IPS DF 19.7 (cell line): ENCODE measurements around the gene KLRF2.
"Not testable (repeated sequence)": the region's sequence is repeated elsewhere in the genome, so short reads cannot be mapped to it uniquely, and the experiment has no call there.

Experiments
- DNase-seq: peaks from one replicate; pipeline ENCODE4 v3.0.0-alpha.2; 2013; ENCODE audit warnings: low read depth, low spot score

The KLRF2 gene

GRCh38 chr12:9881246-9881645 lies at the start of gene KLRF2:
KLRF2 (plus strand) TSS chr12:9881489; CDS start chr12:9881596, 107 bp downstream.
- no peak for DNase-seq

- no peak for DNase-seq
Observed at GRCh38 chr12:9831720-9832119, 49.6 kb upstream of the KLRF2 start.

DNA sequence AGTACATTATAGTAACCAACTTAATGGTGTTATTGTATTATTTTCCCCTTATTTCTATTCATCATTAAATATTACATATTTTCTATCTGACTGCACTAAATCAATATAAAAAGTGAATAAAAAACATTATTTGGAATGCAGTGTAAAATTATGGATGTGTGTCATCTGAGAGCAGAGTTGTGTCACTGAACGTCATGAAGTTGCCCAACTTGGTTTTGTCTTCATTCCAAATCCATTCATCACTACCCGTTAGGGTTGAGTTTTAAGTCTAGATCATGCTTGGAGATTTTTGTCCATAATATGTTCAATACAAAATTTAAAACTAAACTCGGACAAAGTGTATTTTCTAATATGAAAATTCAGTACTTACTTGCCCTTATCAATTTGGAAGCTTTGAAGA lies 37.9 kb upstream of the KLRF2 start:
- DNase-seq: no peak

DNA sequence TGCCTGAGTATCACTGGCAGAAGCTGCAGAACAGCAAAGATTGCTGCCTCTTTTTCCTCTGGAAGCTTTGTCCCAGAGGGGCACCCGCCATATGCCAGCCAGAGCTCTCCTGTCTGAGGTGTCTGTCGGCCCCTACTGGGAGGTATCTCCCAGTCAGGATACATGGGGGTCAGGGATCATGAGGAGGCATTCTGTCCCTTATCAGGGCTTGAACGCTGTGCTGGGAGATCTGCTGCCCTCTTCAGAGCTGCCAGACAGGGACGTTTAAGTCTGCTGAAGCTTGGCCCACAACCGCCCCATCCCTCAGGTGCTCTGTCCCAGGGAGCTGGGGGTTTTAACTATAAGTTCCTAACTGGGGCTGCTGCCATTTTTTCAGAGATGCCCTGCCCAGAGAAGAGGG lies 32.4 kb upstream of the KLRF2 start:
- DNase-seq: no peak

- no peak for DNase-seq
Observed at GRCh38 chr12:9851050-9851449, 30.2 kb upstream of the KLRF2 start.

GRCh38 chr12:9851927-9852326 lies 29.4 kb upstream of the KLRF2 start:
- no peak for DNase-seq

GRCh38 chr12:9856151-9856550 lies 25.1 kb upstream of the KLRF2 start:
- no peak for DNase-seq

DNA sequence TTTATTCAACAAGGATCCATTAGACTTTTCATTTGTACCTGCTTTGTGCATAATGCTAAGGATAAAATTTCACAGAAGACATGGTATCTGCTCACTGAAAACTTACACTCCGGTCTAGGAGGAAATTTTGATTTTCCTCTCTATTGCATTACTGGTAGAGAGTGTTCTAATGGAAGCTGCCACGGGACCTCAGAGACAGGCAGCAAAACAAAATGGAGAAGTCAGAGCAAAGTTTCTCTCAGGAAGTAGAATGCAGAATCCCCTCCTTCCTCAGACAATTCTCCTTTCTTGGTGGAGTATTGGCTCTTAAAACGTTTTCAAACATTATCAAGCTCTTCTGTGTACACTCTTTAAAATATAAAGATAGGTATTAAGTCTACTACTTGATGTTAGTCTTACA lies 24.4 kb upstream of the KLRF2 start:
- no peak for DNase-seq

- DNase-seq: no peak
Observed at GRCh38 chr12:9858135-9858534, 23.2 kb upstream of the KLRF2 start.

DNA sequence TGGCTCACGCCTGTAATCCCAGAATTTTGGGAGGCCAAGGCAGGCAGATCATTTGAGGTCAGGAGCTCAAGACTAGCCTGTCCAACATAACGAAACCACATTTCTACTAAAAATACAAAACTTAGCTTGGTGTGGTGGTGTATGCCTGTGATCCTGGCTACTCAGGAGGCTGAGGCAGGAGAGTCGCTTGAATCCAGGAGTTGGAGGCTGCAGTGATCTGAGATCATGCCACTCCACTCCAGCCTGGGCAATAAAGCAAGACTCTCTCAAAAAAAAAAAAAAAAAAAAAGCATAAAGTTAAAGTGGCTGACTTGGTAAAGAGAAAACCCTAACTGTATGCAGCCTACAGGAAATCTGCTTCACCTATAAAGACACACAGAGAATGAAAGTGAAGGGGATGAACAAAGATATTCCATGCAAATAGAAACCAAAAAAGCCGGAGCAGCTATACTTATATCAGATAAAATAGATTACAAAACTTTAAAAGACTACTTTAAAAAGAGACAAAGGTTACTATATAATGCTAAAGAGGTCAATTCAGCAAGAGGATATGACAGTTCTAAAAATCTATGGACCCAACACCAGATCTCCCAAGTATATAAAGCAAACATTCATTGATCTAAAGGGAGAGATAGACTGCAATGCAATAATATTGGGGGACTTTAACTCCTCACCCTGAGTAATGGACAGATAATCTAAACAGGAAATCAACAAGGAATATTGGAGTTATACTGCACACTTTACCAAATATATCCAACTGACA lies 16.2 kb upstream of the KLRF2 start:
- DNase-seq: no peak

- DNase-seq: no peak
Observed at GRCh38 chr12:9866860-9867269, 14.4 kb upstream of the KLRF2 start.

DNA sequence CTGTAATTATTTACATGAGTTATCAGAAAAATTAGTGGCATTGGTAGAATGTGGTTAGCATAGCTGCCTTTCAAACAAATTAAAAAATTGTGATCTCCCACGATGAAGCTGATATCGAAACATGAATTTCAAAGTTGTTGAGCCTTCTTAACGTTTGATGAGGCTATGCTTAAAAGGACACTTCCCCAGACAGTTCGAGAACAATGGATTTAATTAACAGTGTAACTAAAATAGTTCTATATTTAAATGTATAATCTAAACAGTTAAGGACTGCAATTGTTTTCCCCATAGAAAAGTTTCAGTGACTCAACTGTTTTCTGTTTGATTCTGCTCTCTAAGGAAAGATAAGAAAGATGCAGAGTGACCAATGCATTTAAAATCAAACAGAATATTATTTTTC lies 13.8 kb upstream of the KLRF2 start:
- no peak for DNase-seq

GRCh38 chr12:9868311-9868801 lies 12.9 kb upstream of the KLRF2 start:
- no peak for DNase-seq

GRCh38 chr12:9868951-9869306 lies 12.4 kb upstream of the KLRF2 start:
- DNase-seq: no peak

DNA sequence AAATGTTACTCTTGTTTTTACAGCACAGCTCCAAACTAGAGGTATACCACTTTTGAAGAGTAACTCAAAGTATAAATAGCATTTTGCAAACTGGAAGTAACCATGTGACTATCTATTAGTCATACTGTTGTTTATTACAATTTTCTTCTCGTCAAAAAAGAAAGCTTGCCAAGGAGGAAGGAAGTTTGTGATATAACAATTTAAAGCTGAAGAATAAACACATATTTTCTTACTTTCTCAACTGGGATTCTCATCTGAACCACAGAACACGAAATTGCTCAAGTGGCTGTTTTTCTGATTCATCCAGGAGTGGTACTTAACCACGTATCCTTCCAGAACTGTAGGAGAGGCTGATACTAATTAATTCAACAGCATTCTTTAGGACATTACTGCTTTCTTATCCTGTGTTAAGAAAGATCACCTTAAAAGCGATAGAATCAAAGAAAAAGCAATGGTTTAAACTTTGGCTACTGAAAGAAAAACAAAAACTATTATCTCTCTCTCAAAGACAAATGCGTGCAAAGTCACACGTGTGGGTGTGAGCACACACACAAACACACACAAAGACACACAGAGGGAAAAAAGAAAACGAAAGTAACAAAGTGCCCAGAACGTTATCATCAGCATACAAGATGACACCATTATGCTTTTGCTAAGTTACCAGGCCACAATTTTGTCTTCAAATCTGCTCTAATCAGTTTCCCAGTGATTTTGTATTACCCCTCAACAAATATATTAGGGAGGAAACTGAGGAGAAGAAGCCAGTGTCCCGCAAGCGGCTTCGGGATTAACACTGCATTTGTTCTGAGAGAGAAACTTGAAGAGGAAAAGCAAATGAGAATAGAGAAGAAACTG lies 11.8 kb upstream of the KLRF2 start, which contains the start of gene CLEC2B:
CLEC2B (minus strand) TSS at position 48 of the 855 bp plus-strand sequence.
- no peak for DNase-seq

DNA sequence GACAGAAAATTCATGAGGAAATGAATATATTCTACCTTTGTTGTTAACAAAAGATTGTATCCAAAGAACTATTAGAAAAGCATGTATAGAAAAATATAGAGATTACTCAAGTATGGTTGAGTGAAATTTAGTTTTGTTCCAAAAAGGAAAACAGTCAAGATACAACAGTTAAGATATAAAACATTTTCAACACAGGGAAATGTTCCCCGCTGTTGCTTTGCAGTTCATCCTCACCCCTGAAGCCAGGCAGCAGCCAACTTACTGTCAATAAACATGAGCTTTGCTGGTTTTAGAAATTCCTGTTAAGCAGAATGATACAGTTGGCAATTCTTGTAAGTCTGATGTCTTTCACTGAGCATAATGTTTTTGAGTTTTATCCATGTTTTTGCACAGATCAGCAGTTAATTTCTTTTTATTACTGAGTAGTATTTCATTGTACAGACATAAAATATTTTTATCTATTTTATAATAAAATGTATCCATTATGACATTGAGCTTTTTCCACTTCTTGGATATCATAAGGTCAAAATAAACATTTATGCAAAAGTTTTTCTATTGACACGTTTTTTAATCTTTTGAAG lies 10.9 kb upstream of the KLRF2 start:
- no peak for DNase-seq

DNA sequence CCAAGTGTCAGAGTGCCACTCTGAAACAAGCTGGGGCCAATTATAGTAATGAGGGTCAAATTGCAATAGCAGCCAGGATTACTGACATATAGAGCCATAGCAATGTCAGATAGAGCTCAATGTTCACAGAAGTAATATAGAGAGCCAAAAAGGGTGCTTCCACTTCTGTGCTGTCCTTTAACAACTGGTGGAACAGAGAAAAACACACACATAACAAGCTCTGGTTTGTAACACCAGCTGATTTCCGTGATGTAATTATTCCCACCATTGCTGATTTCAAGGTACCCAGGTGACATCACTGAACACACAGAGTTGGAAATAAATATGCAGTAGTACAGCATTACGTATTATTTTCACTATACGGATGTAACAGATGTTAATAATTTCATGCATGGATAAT lies 9.1 kb upstream of the KLRF2 start:
- no peak for DNase-seq

GRCh38 chr12:9872742-9873141 lies 8.5 kb upstream of the KLRF2 start:
- no peak for DNase-seq

- DNase-seq: not testable (repeated sequence)
Observed at GRCh38 chr12:9876120-9876519, 5.2 kb upstream of the KLRF2 start.

GRCh38 chr12:9880532-9881078 lies 684 bp upstream of the KLRF2 start:
- DNase-seq: no peak

DNA sequence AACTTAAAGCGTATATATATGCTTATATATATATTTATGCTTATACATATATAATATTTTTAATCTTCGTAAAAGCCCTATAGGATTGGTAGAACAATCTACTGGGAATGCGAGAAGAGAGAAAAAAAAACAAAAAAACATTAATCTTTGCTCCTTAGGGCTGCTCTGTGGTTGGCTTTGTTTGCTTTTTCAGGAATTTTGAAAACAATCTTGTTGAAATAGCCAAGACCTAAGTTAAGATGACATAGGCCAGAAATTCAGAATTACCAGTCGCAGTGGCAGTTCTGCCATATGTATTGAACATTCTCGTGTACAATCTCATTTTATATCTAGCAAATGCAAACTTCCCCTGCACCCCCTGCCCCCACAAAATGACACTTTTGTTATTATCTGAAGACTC lies 699 bp downstream of the KLRF2 start:
- no peak for DNase-seq

GRCh38 chr12:9883175-9883574 lies 1.9 kb downstream of the KLRF2 start:
- no peak for DNase-seq
